Measurements from ENCODE around the gene RYR3. TPM values are rescaled to one million over a fixed set of nuclear protein-coding genes. Genes with fewer than 3 reads are reported as not detected.
A peak's percentile ranks its signal among the peaks of the same experiment; 100 is the strongest.

RYR3 gene
- 1 to 10 TPM; 1.0 to 1.8 TPM for polyA plus RNA-seq

DNA sequence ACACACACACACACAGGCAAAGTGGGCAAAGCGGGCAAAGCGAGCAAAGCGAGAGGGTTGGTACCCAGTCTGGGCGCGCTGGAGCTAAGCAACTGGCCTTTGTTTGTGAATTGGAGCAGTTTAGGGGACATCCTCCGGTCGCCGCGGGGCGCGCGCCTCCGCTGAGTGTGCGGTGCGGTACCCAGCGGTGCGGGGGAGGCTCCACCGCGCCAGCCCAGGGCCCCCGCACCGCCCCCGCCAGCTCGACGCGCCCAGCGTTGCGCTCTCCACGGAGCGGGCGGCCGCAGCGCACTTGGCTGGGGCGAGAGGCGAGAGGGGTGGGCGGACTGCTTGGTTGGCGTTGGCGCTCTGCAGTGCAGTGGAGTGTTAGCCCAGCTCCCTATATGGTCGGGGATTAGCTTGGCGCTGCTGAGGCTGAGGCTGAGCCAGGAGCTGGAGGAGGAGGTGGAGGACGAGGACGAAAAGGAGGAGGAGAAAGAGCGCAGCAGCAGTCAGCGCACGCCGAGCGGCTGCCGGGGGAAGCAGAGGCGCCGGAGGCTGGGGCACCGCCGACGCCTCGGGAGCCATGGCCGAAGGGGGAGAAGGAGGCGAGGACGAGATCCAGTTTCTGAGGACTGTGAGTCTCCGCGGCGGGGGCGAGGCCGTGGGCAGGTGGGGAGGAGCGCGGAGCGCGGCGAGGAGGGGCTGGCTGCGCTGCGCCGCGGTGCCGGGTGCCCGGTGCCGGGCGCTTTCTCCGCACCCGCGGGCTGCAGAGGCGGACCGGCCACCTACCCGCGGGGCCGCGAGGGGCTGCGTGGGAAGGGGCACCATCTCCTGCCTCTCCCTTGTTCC, at the start of gene RYR3:
RYR3 (plus strand) TSS at position 487 of the 831 bp plus-strand sequence; CDS start at position 566, 79 bp downstream.
- Histone ChIP-seq H3K4me1 (ENCODE audit: control insufficient read depth in 2 of 2, insufficient read depth in 2 of 2, low read length in 1 of 2) (peaks cover 0 to 2% of the 10 kb centered on the region in 2 donors), H3K27me3 (ENCODE audit: control insufficient read depth in 1 of 2, insufficient read depth in 2 of 2, low read length in 2 of 2) (peaks cover 0 to 5% of the 10 kb centered on the region in 2 donors), H3K36me3 (ENCODE audit: control insufficient read depth in 2 of 2, insufficient read depth in 2 of 2, low read length in 1 of 2) (no peaks in the 10 kb centered on the region), H3K27ac (ENCODE audit: low read depth in 2 of 2, low read length in 1 of 2) (peak within 1 kb of the TSS in 1 of 2 donors; percentile 0), H3K9me3 (ENCODE audit: control insufficient read depth in 2 of 2, insufficient read depth in 1 of 2, low read depth in 1 of 2, low read length in 1 of 2) (no peaks in the 10 kb centered on the region), H3K4me3 (ENCODE audit: low read depth in 1 of 2, low read length in 2 of 2) (peak within 1 kb of the TSS; percentile 24 to 28)
- WGBS, 2 donors: 1 to 3% methylated on average over 63 to 84 of the region's 84 CpGs

DNA sequence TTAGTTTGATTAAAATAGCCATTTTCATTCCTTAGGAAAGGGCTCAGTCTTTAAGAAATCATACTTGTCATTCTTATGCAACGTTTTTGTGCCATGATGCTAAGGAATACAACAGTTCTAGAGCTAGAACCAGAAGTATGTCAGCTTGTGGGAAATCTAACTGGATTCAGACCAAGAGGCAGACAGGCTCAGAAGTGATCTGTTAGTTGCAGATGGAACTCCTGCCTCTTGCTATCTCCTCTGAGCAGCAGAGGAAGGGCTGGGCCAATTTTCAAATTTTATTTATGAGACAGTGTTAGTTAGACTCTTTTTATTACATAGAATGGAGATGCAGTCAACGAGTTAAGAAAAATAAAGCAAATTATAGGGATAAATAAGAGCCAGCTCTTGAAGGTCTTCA, 48.5 kb upstream of the RYR3 start:
- 46 to 51% methylated on average over 2 of the region's 2 CpGs for WGBS, 2 donors
- Histone ChIP-seq H3K4me3 (ENCODE audit: low read depth in 1 of 2, low read length in 2 of 2) (no peak overlapping the region), H3K36me3 (ENCODE audit: control insufficient read depth in 2 of 2, insufficient read depth in 2 of 2, low read length in 1 of 2) (no peaks in the 10 kb centered on the region), H3K9me3 (ENCODE audit: control insufficient read depth in 2 of 2, insufficient read depth in 1 of 2, low read depth in 1 of 2, low read length in 1 of 2) (no peaks in the 10 kb centered on the region), H3K4me1 (ENCODE audit: control insufficient read depth in 2 of 2, insufficient read depth in 2 of 2, low read length in 1 of 2) (no peaks in the 10 kb centered on the region), H3K27me3 (ENCODE audit: control insufficient read depth in 1 of 2, insufficient read depth in 2 of 2, low read length in 2 of 2) (no peaks in the 10 kb centered on the region), H3K27ac (ENCODE audit: low read depth in 2 of 2, low read length in 1 of 2) (no peak overlapping the region)

DNA sequence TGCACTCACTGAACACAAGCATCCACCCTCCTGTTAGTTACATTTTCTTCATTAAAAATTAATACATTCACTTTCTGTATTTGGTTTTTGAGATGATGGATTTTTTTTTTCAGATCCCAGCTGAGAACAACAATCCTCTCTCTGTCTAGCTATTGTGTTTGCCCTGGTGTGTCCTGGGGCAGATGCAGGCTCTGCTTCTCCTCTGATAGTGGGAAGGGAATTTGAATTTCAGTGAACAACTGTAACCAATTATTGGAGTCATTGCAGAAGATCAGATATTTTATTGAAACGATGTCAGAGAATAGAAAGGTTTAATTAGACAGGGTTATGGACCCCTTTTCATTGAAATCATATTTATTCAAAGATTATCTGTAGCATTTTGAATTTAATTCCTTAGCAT, 33.1 kb upstream of the RYR3 start:
- Histone ChIP-seq H3K4me3 (ENCODE audit: low read depth in 1 of 2, low read length in 2 of 2) (no peak overlapping the region), H3K9me3 (ENCODE audit: control insufficient read depth in 2 of 2, insufficient read depth in 1 of 2, low read depth in 1 of 2, low read length in 1 of 2) (peaks cover 0 to 3% of the 10 kb centered on the region in 2 donors), H3K36me3 (ENCODE audit: control insufficient read depth in 2 of 2, insufficient read depth in 2 of 2, low read length in 1 of 2) (no peaks in the 10 kb centered on the region), H3K27me3 (ENCODE audit: control insufficient read depth in 1 of 2, insufficient read depth in 2 of 2, low read length in 2 of 2) (no peaks in the 10 kb centered on the region), H3K27ac (ENCODE audit: low read depth in 2 of 2, low read length in 1 of 2) (no peak overlapping the region), H3K4me1 (ENCODE audit: control insufficient read depth in 2 of 2, insufficient read depth in 2 of 2, low read length in 1 of 2) (no peaks in the 10 kb centered on the region)
- WGBS, 2 donors: 24 to 63% methylated on average over 1 of the region's 1 CpG

DNA sequence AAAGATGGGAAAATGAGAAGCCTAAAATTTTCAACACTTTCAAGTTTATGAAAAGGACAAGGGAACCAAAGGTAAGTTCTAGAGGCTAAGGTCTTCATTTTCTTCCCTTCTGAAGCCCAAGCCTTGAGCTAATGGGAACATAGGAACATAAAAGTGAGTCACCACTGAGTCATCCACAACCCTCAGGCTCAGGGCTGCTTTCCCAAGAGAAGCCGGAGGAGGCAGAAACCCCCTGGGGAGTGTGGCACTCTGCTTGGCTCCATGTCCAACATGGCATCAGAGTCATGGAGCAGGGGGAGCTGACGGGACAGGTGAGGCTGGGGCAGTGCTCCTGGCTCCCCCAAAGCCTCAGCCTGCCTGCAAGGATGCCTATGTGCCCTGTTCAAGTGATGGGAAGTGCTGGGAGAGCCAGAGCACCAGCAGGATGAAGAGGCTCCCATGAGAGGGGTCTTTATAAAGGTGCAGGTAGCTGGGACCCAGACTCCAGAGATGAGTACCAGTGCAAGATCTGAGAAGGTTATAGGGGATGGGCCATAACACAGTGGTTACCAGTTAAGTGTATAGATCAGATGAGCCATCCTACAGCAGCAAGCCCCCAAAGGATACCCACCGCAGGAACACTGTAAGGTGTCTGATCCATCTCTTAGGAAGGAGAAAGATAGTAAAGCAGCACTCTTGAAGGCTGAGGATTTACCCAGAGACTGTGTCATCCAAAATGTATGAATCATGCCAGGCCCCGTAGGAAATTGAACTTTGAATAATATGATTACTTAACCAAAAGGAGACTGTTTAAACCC, 31.8 kb upstream of the RYR3 start:
- H3K4me1 ChIP-seq (ENCODE audit: control insufficient read depth in 2 of 2, insufficient read depth in 2 of 2, low read length in 1 of 2): no peaks in the 10 kb centered on the region
- peaks cover 0 to 3% of the 10 kb centered on the region in 2 donors for H3K9me3 ChIP-seq (ENCODE audit: control insufficient read depth in 2 of 2, insufficient read depth in 1 of 2, low read depth in 1 of 2, low read length in 1 of 2)
- H3K27ac ChIP-seq (ENCODE audit: low read depth in 2 of 2, low read length in 1 of 2): no peak overlapping the region
- H3K27me3 ChIP-seq (ENCODE audit: control insufficient read depth in 1 of 2, insufficient read depth in 2 of 2, low read length in 2 of 2): no peaks in the 10 kb centered on the region
- no peak overlapping the region for H3K4me3 ChIP-seq (ENCODE audit: low read depth in 1 of 2, low read length in 2 of 2)
- no peaks in the 10 kb centered on the region for H3K36me3 ChIP-seq (ENCODE audit: control insufficient read depth in 2 of 2, insufficient read depth in 2 of 2, low read length in 1 of 2)
- 46 to 51% methylated on average over 4 of the region's 4 CpGs for WGBS, 2 donors

DNA sequence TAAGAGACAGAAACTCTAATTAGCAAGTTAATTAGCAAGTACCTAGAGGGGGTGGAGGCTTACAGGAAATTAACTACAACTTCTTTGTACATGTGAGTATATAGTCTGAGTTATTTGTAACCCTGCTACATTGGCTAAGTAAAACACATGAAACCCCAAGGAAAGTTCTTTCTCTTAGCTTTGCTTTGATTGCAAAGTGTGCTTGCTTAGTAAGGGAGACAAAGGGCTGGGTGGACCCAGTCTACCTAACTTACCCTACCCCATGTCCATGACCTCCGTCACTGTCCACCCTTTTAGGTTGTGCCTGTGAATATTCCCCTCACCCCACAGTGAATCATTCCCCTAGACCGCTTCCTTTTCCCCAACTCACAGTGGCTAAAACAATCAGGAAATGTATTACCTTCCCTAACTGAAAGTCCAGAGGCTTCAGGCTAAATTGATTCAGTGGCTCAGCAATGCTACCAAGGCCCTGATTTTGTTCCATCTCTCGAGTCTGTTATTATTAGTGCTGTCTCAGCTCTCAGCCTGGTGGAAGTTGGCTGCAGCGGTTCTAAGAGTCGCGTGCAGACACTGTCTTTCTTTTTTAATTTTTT, 31.1 kb upstream of the RYR3 start:
- Histone ChIP-seq H3K4me1 (ENCODE audit: control insufficient read depth in 2 of 2, insufficient read depth in 2 of 2, low read length in 1 of 2) (no peaks in the 10 kb centered on the region), H3K27ac (ENCODE audit: low read depth in 2 of 2, low read length in 1 of 2) (no peak overlapping the region), H3K4me3 (ENCODE audit: low read depth in 1 of 2, low read length in 2 of 2) (no peak overlapping the region), H3K27me3 (ENCODE audit: control insufficient read depth in 1 of 2, insufficient read depth in 2 of 2, low read length in 2 of 2) (no peaks in the 10 kb centered on the region), H3K36me3 (ENCODE audit: control insufficient read depth in 2 of 2, insufficient read depth in 2 of 2, low read length in 1 of 2) (no peaks in the 10 kb centered on the region), H3K9me3 (ENCODE audit: control insufficient read depth in 2 of 2, insufficient read depth in 1 of 2, low read depth in 1 of 2, low read length in 1 of 2) (peaks cover 0 to 3% of the 10 kb centered on the region in 2 donors)
- 82% methylated on average over 6 of the region's 6 CpGs for WGBS, 2 donors

DNA sequence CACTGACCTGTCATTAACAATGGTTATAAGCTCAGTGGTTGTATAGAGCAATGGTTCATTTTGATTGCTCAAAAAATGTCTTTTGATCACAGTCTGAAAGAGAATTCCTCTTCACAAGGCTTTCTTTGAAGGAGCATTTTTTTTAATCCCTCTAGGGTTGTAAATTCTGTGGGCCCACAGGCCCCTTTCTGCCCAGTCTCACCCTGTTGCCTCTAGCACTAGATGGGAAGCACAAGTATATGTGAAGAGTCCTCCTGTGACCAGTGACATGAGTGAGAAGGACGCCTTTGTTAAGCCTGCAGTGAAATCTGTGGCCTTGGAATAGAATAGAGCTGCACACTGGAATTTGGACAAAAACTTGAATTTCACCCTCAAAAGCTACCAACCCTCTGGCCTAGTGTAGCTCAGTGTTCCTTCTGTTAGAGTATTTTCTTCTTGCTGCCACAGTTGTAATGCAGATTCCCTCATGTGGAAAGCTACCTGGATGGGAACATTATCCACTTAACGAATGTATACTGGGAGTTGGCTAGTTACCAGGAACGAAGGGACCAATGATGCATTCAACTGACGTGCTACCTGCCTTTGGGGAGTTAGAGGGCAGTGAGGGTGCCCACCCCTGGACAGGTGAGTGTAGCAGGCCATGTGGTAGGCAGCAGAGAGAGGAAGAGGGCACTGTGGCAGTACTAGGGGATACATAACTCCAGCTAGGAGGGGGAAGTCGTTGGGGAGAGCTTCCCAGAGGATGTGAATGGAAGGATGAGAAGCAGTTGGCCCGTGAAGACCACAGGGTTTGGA, 28.3 kb upstream of the RYR3 start:
- Histone ChIP-seq H3K9me3 (ENCODE audit: control insufficient read depth in 2 of 2, insufficient read depth in 1 of 2, low read depth in 1 of 2, low read length in 1 of 2) (no peaks in the 10 kb centered on the region), H3K4me1 (ENCODE audit: control insufficient read depth in 2 of 2, insufficient read depth in 2 of 2, low read length in 1 of 2) (no peaks in the 10 kb centered on the region), H3K36me3 (ENCODE audit: control insufficient read depth in 2 of 2, insufficient read depth in 2 of 2, low read length in 1 of 2) (no peaks in the 10 kb centered on the region), H3K4me3 (ENCODE audit: low read depth in 1 of 2, low read length in 2 of 2) (no peak overlapping the region), H3K27me3 (ENCODE audit: control insufficient read depth in 1 of 2, insufficient read depth in 2 of 2, low read length in 2 of 2) (no peaks in the 10 kb centered on the region), H3K27ac (ENCODE audit: low read depth in 2 of 2, low read length in 1 of 2) (no peak overlapping the region)
- 72 to 79% methylated on average over 6 of the region's 6 CpGs for WGBS, 2 donors

DNA sequence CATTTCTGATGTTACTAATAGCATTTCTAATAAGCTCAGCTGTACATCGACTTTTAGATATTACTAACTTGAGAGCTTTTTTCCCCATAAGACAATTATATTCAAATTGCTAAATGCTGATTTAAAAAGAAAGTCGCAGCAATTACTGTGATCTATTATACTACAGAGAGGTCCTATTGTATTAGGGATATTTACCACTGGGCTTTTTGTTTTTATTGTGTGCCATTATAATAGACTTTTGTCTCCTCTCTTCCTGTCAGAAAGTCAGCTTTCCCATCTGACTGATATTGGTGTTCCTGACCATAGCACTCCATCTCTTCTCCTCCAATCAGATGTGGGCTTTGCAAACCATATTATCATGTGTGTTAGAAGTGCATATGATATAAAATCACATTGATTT, 27.2 kb upstream of the RYR3 start:
- Histone ChIP-seq H3K4me1 (ENCODE audit: control insufficient read depth in 2 of 2, insufficient read depth in 2 of 2, low read length in 1 of 2) (no peaks in the 10 kb centered on the region), H3K36me3 (ENCODE audit: control insufficient read depth in 2 of 2, insufficient read depth in 2 of 2, low read length in 1 of 2) (no peaks in the 10 kb centered on the region), H3K27me3 (ENCODE audit: control insufficient read depth in 1 of 2, insufficient read depth in 2 of 2, low read length in 2 of 2) (no peaks in the 10 kb centered on the region), H3K4me3 (ENCODE audit: low read depth in 1 of 2, low read length in 2 of 2) (no peak overlapping the region), H3K27ac (ENCODE audit: low read depth in 2 of 2, low read length in 1 of 2) (no peak overlapping the region), H3K9me3 (ENCODE audit: control insufficient read depth in 2 of 2, insufficient read depth in 1 of 2, low read depth in 1 of 2, low read length in 1 of 2) (no peaks in the 10 kb centered on the region)
- 88 to 90% methylated on average over 2 of the region's 2 CpGs for WGBS, 2 donors

DNA sequence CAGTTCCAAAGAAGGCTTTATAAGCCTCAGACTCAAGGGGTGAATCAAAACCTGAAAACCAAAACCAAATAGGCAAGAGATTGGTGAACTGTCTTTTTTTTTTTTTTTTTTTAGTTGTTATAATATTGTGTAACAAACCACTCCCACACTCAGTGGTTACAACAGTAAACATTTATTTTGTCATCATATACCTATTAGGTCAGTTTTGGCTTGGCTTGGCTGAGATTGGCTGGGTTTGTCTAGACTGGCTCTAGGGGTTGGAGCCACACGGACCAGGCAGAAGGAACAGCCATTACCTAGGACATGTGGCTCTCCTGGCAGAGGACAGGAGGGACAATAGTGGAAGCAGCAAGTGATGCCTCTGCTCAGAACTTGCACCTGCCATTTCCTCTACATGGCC, 26.4 kb upstream of the RYR3 start:
- H3K27ac ChIP-seq (ENCODE audit: low read depth in 2 of 2, low read length in 1 of 2): no peak overlapping the region
- no peaks in the 10 kb centered on the region for H3K9me3 ChIP-seq (ENCODE audit: control insufficient read depth in 2 of 2, insufficient read depth in 1 of 2, low read depth in 1 of 2, low read length in 1 of 2)
- no peaks in the 10 kb centered on the region for H3K27me3 ChIP-seq (ENCODE audit: control insufficient read depth in 1 of 2, insufficient read depth in 2 of 2, low read length in 2 of 2)
- no peaks in the 10 kb centered on the region for H3K4me1 ChIP-seq (ENCODE audit: control insufficient read depth in 2 of 2, insufficient read depth in 2 of 2, low read length in 1 of 2)
- H3K4me3 ChIP-seq (ENCODE audit: low read depth in 1 of 2, low read length in 2 of 2): no peak overlapping the region
- 72 to 80% methylated on average over 1 of the region's 1 CpG for WGBS, 2 donors
- H3K36me3 ChIP-seq (ENCODE audit: control insufficient read depth in 2 of 2, insufficient read depth in 2 of 2, low read length in 1 of 2): no peaks in the 10 kb centered on the region

DNA sequence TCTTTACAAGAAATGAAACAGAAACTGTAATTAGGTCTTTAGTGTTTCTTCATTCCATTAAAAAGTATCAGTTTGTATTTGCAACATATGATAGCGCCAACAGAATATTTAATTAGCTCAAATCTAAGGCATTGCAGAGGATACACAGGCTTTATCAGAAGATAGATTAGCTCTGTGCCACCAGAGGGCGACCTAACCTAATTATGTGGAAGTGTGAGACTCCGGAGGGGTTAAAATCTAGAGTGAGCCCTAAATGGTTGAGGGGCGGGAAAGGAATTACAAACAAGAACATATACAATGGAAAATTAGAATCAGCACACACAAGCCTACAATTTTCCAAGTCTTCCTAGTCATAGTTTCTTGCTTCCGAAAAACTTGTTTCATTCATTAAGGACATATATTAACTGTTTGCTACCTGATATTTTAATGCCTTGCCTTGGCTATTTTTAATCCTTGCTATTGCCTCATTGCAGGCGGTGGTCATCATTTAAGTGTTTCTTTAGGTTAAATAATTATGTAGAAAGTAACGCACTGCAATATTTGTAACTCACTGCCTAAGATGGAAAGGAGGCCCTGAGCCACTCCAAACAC, 18.0 kb upstream of the RYR3 start:
- Histone ChIP-seq H3K36me3 (ENCODE audit: control insufficient read depth in 2 of 2, insufficient read depth in 2 of 2, low read length in 1 of 2) (no peaks in the 10 kb centered on the region), H3K9me3 (ENCODE audit: control insufficient read depth in 2 of 2, insufficient read depth in 1 of 2, low read depth in 1 of 2, low read length in 1 of 2) (no peaks in the 10 kb centered on the region), H3K27ac (ENCODE audit: low read depth in 2 of 2, low read length in 1 of 2) (no peak overlapping the region), H3K27me3 (ENCODE audit: control insufficient read depth in 1 of 2, insufficient read depth in 2 of 2, low read length in 2 of 2) (no peaks in the 10 kb centered on the region), H3K4me1 (ENCODE audit: control insufficient read depth in 2 of 2, insufficient read depth in 2 of 2, low read length in 1 of 2) (no peaks in the 10 kb centered on the region), H3K4me3 (ENCODE audit: low read depth in 1 of 2, low read length in 2 of 2) (no peak overlapping the region)
- WGBS, 2 donors: 22 to 26% methylated on average over 7 of the region's 7 CpGs
